ENCODE data around the gene PCMTD2. TPM values are rescaled to one million over a fixed set of nuclear protein-coding genes. Genes with fewer than 3 reads are reported as not detected.
"Not testable (repeated sequence)": the region's sequence is repeated elsewhere in the genome, so short reads cannot be mapped to it uniquely, and the experiment has no call there.

Gene PCMTD2
- total RNA-seq, 1 donor from 2014 or later: 94.6 TPM

- not testable (repeated sequence) for H3K4me3 Mint-ChIP-seq (ENCODE audit: unreplicated experiment); H3K9me3 Mint-ChIP-seq (ENCODE audit: unreplicated experiment); H3K4me1 Mint-ChIP-seq (ENCODE audit: unreplicated experiment); DNase-seq (ENCODE audit: extremely low spot score, unreplicated experiment); H3K27ac Mint-ChIP-seq (ENCODE audit: unreplicated experiment); H3K36me3 Mint-ChIP-seq (ENCODE audit: unreplicated experiment)
- peaks cover 31% of the 10 kb centered on the region for H3K27me3 Mint-ChIP-seq (ENCODE audit: unreplicated experiment)
Observed at GRCh38 chr20:64317331-64317730, 61.8 kb downstream of the PCMTD2 start.

- H3K4me1 Mint-ChIP-seq (ENCODE audit: unreplicated experiment); DNase-seq (ENCODE audit: extremely low spot score, unreplicated experiment); H3K9me3 Mint-ChIP-seq (ENCODE audit: unreplicated experiment); H3K36me3 Mint-ChIP-seq (ENCODE audit: unreplicated experiment); H3K4me3 Mint-ChIP-seq (ENCODE audit: unreplicated experiment); H3K27ac Mint-ChIP-seq (ENCODE audit: unreplicated experiment): not testable (repeated sequence)
- H3K27me3 Mint-ChIP-seq (ENCODE audit: unreplicated experiment): peaks cover 31% of the 10 kb centered on the region
Observed at GRCh38 chr20:64318056-64318455, 62.5 kb downstream of the PCMTD2 start.

DNA sequence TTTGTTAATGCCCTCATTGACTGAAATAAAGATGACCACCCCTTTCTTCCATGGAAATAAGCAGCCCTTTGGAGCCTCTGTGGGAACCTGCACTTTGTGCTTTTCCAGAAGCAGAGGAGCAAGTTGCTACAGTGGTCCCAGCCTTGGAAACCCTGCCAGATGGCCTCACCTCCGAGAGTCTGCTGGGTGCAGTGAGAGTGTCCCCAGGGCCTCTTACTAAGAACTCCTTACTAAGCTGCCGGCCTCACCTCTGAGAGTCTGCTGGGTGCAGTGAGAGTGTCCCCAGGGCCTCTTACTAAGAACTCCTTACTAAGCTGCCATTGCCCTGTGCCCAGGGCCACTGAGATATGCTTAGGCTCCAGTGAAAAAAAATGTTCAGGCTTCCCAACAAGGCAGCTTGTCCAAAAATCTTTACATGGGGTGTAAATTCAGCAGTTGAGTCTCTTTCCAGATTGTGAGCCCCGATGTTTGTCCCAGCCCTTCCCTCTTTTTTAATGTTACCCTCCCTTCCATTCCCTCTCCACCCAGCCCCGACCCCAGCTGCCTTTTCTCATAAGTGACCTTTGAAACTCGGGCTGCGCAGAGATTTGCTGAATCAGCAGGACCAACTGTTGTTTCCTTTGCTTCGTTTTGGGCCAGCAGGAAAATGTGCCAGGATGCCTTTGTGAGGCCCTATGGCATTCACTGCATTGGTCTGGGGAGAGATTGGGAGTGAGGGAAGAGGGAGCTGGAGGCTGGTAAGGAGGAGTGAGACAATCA lies 66.7 kb downstream of the PCMTD2 start:
- not testable (repeated sequence) for H3K9me3 Mint-ChIP-seq (ENCODE audit: unreplicated experiment); H3K4me1 Mint-ChIP-seq (ENCODE audit: unreplicated experiment); DNase-seq (ENCODE audit: extremely low spot score, unreplicated experiment); H3K36me3 Mint-ChIP-seq (ENCODE audit: unreplicated experiment); H3K27ac Mint-ChIP-seq (ENCODE audit: unreplicated experiment); H3K4me3 Mint-ChIP-seq (ENCODE audit: unreplicated experiment)
- peaks cover 22% of the 10 kb centered on the region for H3K27me3 Mint-ChIP-seq (ENCODE audit: unreplicated experiment)

Other genes with a start within 250 kb of the PCMTD2 start
- 1.3 and 1.4 TPM in 2 replicates for gene C20orf204, start 219.6 kb upstream of the PCMTD2 start, total RNA-seq
- gene SOX18, start 206.1 kb upstream of the PCMTD2 start, total RNA-seq: 1.2 and 2.0 TPM in 2 replicates
- gene TCEA2, start 192.6 kb upstream of the PCMTD2 start, total RNA-seq: 67.3 and 73.1 TPM in 2 replicates
- 8.0 and 10.0 TPM in 2 replicates for gene RGS19, start 176.2 kb upstream of the PCMTD2 start, total RNA-seq
- 1.6 and 2.1 TPM in 2 replicates for gene OPRL1, start 175.7 kb upstream of the PCMTD2 start, total RNA-seq
- gene LKAAEAR1, start 171.3 kb upstream of the PCMTD2 start, total RNA-seq: not detected in 2 replicates
- gene NPBWR2, start 148.2 kb upstream of the PCMTD2 start, total RNA-seq: not detected in 2 replicates
- gene MYT1, start 91.3 kb upstream of the PCMTD2 start, total RNA-seq: not detected in 2 replicates

Data from osteocyte (in vitro differentiated cells).